Glutamatergic neuron (in vitro differentiated cells): ENCODE data around the gene ARL4C. TPM values are rescaled to one million over a fixed set of nuclear protein-coding genes. Genes with fewer than 3 reads are reported as not detected.
A peak's percentile ranks its signal among the peaks of the same experiment; 100 is the strongest.

ENCODE experiments used
- DNase-seq: peaks from one replicate; pipeline ENCODE4 v3.0.0; 2022
- H3K27ac Mint-ChIP-seq: one replicate; pipeline ENCODE4 v1.8.0; 2020; ENCODE audit warnings: mild to moderate bottlenecking, mixed read lengths, inconsistent platforms; ENCODE audit not compliant: unreplicated experiment
- H3K27me3 Mint-ChIP-seq: one replicate; pipeline ENCODE4 v1.8.0; 2020; ENCODE audit warnings: mild to moderate bottlenecking, moderate library complexity, mixed read lengths, inconsistent platforms; ENCODE audit not compliant: unreplicated experiment
- H3K36me3 Mint-ChIP-seq: one replicate; pipeline ENCODE4 v1.8.0; 2020; ENCODE audit warnings: mild to moderate bottlenecking, mixed read lengths, inconsistent platforms; ENCODE audit not compliant: unreplicated experiment
- H3K4me1 Mint-ChIP-seq: one replicate; pipeline ENCODE4 v1.8.0; 2020; ENCODE audit warnings: mild to moderate bottlenecking, low read depth, mixed read lengths, inconsistent platforms; ENCODE audit not compliant: unreplicated experiment
- H3K4me3 Mint-ChIP-seq: one replicate; pipeline ENCODE4 v1.8.0; 2020; ENCODE audit warnings: mild to moderate bottlenecking, mixed read lengths, inconsistent platforms; ENCODE audit not compliant: unreplicated experiment
- H3K9me3 Mint-ChIP-seq: one replicate; pipeline ENCODE4 v1.8.0; 2020; ENCODE audit warnings: mild to moderate bottlenecking, moderate library complexity, mixed read lengths, inconsistent platforms; ENCODE audit not compliant: unreplicated experiment
- long read RNA-seq: library from polyadenylated mRNA; unstranded; transcript quantifications from one replicate; pipeline ENCODE4 v2.0.0, GENCODE V29; 2020; ENCODE audit not compliant: unreplicated experiment
- total RNA-seq: library from RNA; stranded (reverse); fragmentation: NEBNext Ultra II Directional; extraction: Animal tissue kit (Norgen Biotek cat#: 25700); gene quantifications from one replicate; pipeline ENCODE4 v1.2.1, GENCODE V29; 2021; ENCODE audit not compliant: unreplicated experiment
- TF ChIP-seq, protein P1 (sequence below): fragments of 200-600 bp; sonication (generic); IDR thresholded peaks from one replicate; pipeline ENCODE4 v1.5.0; 2021; ENCODE audit not compliant: partially characterized antibody, unreplicated experiment

Gene ARL4C, protein sequence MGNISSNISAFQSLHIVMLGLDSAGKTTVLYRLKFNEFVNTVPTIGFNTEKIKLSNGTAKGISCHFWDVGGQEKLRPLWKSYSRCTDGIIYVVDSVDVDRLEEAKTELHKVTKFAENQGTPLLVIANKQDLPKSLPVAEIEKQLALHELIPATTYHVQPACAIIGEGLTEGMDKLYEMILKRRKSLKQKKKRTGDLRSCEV
- 23.2 TPM for total RNA-seq
- long read RNA-seq, full-length matches to known transcripts: 2 of 2 reads
- long read RNA-seq, partial matches to known transcripts: 0 of 2 reads
- long read RNA-seq, other reads (novel, unspliced or antisense): 0 of 2 reads

GRCh38 chr2:234496835-234497593, at the start of gene ARL4C:
TSS of gene ARL4C (minus strand) at chr2:234497081. CDS start at chr2:234496586, 495 bp downstream.
- TF ChIP-seq, protein P1, sequence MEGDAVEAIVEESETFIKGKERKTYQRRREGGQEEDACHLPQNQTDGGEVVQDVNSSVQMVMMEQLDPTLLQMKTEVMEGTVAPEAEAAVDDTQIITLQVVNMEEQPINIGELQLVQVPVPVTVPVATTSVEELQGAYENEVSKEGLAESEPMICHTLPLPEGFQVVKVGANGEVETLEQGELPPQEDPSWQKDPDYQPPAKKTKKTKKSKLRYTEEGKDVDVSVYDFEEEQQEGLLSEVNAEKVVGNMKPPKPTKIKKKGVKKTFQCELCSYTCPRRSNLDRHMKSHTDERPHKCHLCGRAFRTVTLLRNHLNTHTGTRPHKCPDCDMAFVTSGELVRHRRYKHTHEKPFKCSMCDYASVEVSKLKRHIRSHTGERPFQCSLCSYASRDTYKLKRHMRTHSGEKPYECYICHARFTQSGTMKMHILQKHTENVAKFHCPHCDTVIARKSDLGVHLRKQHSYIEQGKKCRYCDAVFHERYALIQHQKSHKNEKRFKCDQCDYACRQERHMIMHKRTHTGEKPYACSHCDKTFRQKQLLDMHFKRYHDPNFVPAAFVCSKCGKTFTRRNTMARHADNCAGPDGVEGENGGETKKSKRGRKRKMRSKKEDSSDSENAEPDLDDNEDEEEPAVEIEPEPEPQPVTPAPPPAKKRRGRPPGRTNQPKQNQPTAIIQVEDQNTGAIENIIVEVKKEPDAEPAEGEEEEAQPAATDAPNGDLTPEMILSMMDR: no peak
- Mint-ChIP-seq H3K36me3 (no peaks in the 10 kb centered on the region), H3K27ac (peak within 1 kb of the TSS; percentile 97), H3K4me1 (peaks cover 11% of the 10 kb centered on the region), H3K4me3 (peak within 1 kb of the TSS; percentile 98), H3K9me3 (peaks cover 15% of the 10 kb centered on the region), H3K27me3 (peaks cover 18% of the 10 kb centered on the region)
- peak; percentile 84 for DNase-seq

DNA sequence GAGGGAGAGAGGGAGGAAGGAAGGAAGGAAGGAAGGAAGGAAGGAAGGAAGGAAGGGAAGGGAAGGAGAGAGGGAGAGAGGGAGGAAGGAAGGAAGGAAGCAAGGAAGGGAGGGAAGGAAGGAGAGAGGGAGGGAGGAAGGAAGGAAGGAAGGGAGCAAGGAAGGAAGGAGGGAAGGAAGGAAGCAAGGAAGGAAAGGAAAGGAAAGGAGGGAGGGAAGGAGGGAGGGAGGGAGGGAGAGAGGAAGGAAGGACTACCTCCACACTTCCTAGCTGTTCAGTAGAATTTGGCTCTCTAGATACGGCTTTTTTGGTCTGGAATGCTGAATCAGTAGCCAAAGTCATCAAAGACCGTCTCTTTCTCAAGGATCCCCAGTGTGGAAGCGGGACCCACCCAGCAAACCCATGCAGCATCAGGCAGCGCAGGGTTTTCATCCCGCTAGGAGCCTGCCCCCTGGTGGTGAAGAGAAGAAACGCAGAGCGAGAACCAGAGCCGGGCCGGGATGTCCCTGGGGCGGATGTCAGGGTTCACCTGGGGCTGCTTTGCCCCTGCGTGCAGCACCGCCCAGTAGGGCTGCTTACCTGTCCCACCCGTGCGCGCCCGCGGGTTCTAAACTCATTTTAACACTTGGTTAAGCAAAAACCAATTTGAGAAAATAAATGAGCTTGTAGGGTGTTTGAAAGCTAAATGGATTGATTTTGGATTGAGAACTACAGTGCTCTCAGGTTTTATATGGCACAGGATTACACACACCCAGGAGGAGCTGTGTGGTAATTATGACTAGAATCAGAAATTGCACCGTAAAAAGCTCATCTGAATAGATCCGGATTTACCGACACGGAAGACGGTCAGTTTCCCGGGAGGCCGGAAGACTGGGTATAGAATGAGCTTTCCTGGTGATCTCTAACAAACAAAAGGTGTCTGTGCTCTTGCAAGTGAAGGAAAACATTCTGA, 48.1 kb upstream of the ARL4C start:
- DNase-seq: peak; percentile 86
- Mint-ChIP-seq H3K36me3 (no peaks in the 10 kb centered on the region), H3K4me3 (no peak overlapping the region)

DNA sequence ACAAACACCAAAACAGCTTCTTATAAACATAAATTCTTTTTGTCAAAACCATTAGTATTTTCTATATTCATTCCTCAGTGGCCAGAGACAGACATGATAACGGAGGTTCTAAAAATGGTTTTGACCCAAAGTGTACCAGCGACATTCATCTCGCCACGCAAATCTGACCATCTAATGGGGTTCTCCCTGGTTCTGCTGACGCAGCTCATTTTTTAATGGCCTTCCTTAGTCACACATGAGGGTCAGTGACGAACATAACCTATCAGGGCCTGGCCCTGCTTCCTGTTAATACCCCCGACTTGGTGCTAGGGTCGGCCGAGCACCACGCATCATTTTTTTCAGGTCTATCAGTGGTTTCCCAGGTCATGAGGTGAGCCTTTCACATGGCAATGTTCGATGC, 45.9 kb upstream of the ARL4C start:
- H3K4me1 Mint-ChIP-seq: peaks cover 3% of the 10 kb centered on the region
- no peak overlapping the region for H3K4me3 Mint-ChIP-seq
- H3K27me3 Mint-ChIP-seq: peaks cover 3% of the 10 kb centered on the region
- no peak overlapping the region for H3K27ac Mint-ChIP-seq
- H3K9me3 Mint-ChIP-seq: no peaks in the 10 kb centered on the region
- no peaks in the 10 kb centered on the region for H3K36me3 Mint-ChIP-seq
- DNase-seq: no peak
- TF ChIP-seq, protein P1: no peak

More for the DNA sequence above, 48.1 kb upstream of the ARL4C start:
- Mint-ChIP-seq H3K4me1 (peaks cover 16% of the 10 kb centered on the region), H3K27ac (no peak overlapping the region), H3K9me3 (no peaks in the 10 kb centered on the region), H3K27me3 (peaks cover 3% of the 10 kb centered on the region)
- TF ChIP-seq, protein P1: peak; percentile 98

- Mint-ChIP-seq H3K4me3 (no peak overlapping the region), H3K27me3 (peaks cover 2% of the 10 kb centered on the region), H3K9me3 (no peaks in the 10 kb centered on the region), H3K36me3 (no peaks in the 10 kb centered on the region), H3K27ac (no peak overlapping the region), H3K4me1 (no peaks in the 10 kb centered on the region)
- TF ChIP-seq, protein P1: no peak
- DNase-seq: no peak
Measured at GRCh38 chr2:234537929-234538328, 41.0 kb upstream of the ARL4C start.
